GM12878 (cell line): ENCODE results near the gene TRPC1.

Experiments
- FOXK2 ChIP-seq: fragments of 450-650 bp; IDR thresholded peaks from 2 replicates; pipeline ENCODE4 v1.6.1; 2017; ENCODE audit warnings: mild to moderate bottlenecking, moderate library complexity
- JUNB ChIP-seq: IDR thresholded peaks from 2 replicates; pipeline ENCODE4 v1.6.1; 2016; ENCODE audit warnings: antibody characterized with exemption, mild to moderate bottlenecking
- LARP7 ChIP-seq: fragments of 450-650 bp; IDR thresholded peaks from 2 replicates; pipeline ENCODE4 v1.6.1; 2017; ENCODE audit warnings: mild to moderate bottlenecking
- MYC ChIP-seq: IDR thresholded peaks from 2 replicates; pipeline ENCODE4 v1.6.1; 2011; ENCODE audit warnings: mild to moderate bottlenecking, low read length, moderate library complexity, inconsistent platforms; ENCODE audit not compliant: insufficient read depth, insufficient replicate concordance, insufficient read length, severe bottlenecking
- POLR2A ChIP-seq: IDR thresholded peaks from 2 replicates; pipeline ENCODE4 v1.6.1; 2011; ENCODE audit warnings: low read depth, mild to moderate bottlenecking, low read length
- POLR2AphosphoS5 ChIP-seq: IDR thresholded peaks from 2 replicates; pipeline ENCODE4 v1.6.1; 2011; ENCODE audit warnings: mild to moderate bottlenecking, low read length, inconsistent platforms
- TCF12 ChIP-seq: IDR thresholded peaks from 2 replicates; pipeline ENCODE4 v1.6.1; 2011; ENCODE audit warnings: low read depth, mild to moderate bottlenecking, low read length
- TCF3 ChIP-seq: IDR thresholded peaks from 2 replicates; pipeline ENCODE4 v1.6.1; 2012; ENCODE audit warnings: low read depth, mild to moderate bottlenecking, low read length, borderline replicate concordance; ENCODE audit not compliant: insufficient read depth
- YY1 ChIP-seq: IDR thresholded peaks from 2 replicates; pipeline ENCODE4 v1.6.1; 2011; ENCODE audit warnings: low read depth, mild to moderate bottlenecking, low read length
- TF ChIP-seq, protein P1 (sequence below), 3 experiments: IDR thresholded peaks in 2 of 3; conservative IDR thresholded peaks in 1 of 3; 2 replicates each; pipeline ENCODE4 v1.5.1; 2011; ENCODE audit warnings: low read depth in 3 of 3, low read length in 3 of 3, mild to moderate bottlenecking in 3 of 3, control low read depth in 2 of 3, moderate library complexity in 2 of 3, inconsistent platforms in 1 of 3, mixed read lengths in 1 of 3; ENCODE audit not compliant: control insufficient read depth in 2 of 3, insufficient read depth in 1 of 3; ENCODE audit errors: extremely low read depth in 1 of 3

DNA sequence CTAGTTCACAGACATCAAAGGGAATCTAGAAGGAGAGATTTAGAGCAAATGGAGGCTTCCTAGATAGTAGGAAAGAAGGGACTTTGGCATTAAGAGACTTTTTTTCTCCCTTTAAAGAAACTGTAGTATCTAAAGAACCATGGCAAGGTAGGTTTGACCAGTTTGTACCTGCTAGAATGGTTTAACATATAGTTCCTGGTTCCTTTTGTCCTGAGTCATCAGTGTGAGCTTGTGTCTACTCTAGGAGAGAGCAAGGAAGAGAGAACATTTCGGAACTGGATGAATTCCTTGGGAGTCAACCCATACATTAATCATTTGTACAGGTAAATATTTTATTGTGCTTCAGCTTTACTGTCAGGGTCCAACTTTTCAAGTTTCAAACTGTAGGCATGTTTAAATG lies 29.6 kb upstream of the TRPC1 start:
- TF ChIP-seq TCF12 = no peak
- no peak for TF ChIP-seq TCF3
- TF ChIP-seq, protein P1, sequence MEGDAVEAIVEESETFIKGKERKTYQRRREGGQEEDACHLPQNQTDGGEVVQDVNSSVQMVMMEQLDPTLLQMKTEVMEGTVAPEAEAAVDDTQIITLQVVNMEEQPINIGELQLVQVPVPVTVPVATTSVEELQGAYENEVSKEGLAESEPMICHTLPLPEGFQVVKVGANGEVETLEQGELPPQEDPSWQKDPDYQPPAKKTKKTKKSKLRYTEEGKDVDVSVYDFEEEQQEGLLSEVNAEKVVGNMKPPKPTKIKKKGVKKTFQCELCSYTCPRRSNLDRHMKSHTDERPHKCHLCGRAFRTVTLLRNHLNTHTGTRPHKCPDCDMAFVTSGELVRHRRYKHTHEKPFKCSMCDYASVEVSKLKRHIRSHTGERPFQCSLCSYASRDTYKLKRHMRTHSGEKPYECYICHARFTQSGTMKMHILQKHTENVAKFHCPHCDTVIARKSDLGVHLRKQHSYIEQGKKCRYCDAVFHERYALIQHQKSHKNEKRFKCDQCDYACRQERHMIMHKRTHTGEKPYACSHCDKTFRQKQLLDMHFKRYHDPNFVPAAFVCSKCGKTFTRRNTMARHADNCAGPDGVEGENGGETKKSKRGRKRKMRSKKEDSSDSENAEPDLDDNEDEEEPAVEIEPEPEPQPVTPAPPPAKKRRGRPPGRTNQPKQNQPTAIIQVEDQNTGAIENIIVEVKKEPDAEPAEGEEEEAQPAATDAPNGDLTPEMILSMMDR (IDR thresholded peaks at IDR 0.05 in 2 of 3, conservative IDR thresholded peaks at IDR 0.05 in 1 of 3; ENCODE audit: control insufficient read depth in 2 of 3, extremely low read depth in 1 of 3, insufficient read depth in 1 of 3, low read depth in 3 of 3, low read length in 3 of 3) = no peak
- no peak for TF ChIP-seq MYC
- no peak for TF ChIP-seq YY1
- TF ChIP-seq POLR2AphosphoS5 = no peak
- TF ChIP-seq JUNB = no peak
- no peak for TF ChIP-seq LARP7
- TF ChIP-seq FOXK2 = no peak
- no peak for TF ChIP-seq POLR2A
